Gastrocnemius medialis (tissue), 4 donors: ENCODE results near the gene CMIP. TPM values are rescaled to one million over a fixed set of nuclear protein-coding genes. Genes with fewer than 3 reads are reported as not detected.

Experiments used
- ATAC-seq, 2 donors: fragments of 150-250 bp; one replicate each; pipeline ENCODE4 v1.9.1; 2016
- DNase-seq, 2 donors: peaks; one replicate each; pipeline ENCODE4 v3.0.0-alpha.2; 2019
- H3K27ac ChIP-seq, 4 donors: fragments of 200-600 bp; sonication (generic); 1 replicate in 1 of 4; 2 replicates in 3 of 4; pipeline ENCODE4 v1.5.1; 2016 to 2018; ENCODE audit warnings: mild to moderate bottlenecking in 2 of 4, moderate library complexity in 1 of 4
- H3K27me3 ChIP-seq, 3 donors: fragments of 200-600 bp; sonication (generic) in 2 of 3; 1 replicate in 1 of 3; 2 replicates in 2 of 3; pipeline versions ENCODE4 v1.5.1 to v1.6.0; 2016 to 2019; ENCODE audit warnings: mild to moderate bottlenecking in 1 of 3, moderate library complexity in 1 of 3
- H3K36me3 ChIP-seq, 2 donors: fragments of 200-600 bp; sonication (generic) in 1 of 2; one replicate each; pipeline ENCODE4 v1.5.1; 2017 to 2018
- H3K4me1 ChIP-seq, 2 donors: fragments of 200-600 bp; sonication (generic) in 1 of 2; one replicate each; pipeline ENCODE4 v1.5.1; 2016 to 2017; ENCODE audit warnings: mild to moderate bottlenecking in 2 of 2
- H3K4me3 ChIP-seq, 4 donors: fragments of 200-600 bp; sonication (generic) in 3 of 4; 1 replicate in 1 of 4; 2 replicates in 3 of 4; pipeline ENCODE4 v1.5.1; 2016 to 2019; ENCODE audit warnings: mild to moderate bottlenecking in 2 of 4
- H3K9me3 ChIP-seq, 3 donors: fragments of 200-600 bp; sonication (generic) in 2 of 3; 1 replicate in 1 of 3; 2 replicates in 2 of 3; pipeline ENCODE4 v1.5.1; 2016 to 2019
- POLR2A ChIP-seq, 2 donors: fragments of 450-650 bp; IDR thresholded peaks; one replicate each; pipeline ENCODE4 v1.6.1; 2017; ENCODE audit warnings: antibody characterized with exemption in 2 of 2, mild to moderate bottlenecking in 2 of 2, moderate library complexity in 2 of 2
- in situ Hi-C, 4 donors: fragments of 200-750 bp; cut with MboI; loops; one replicate each; pipeline versions ENCODE4 v1.15.0 to v1.8.0; 2017; ENCODE audit warnings: low sequenced_read_pairs in 4 of 4
- intact Hi-C: fragments of 100-400 bp; cut with DNase I; formaldehyde crosslinking; loops from one replicate; pipeline ENCODE4 v1.15.1; 2023; ENCODE audit warnings: low total_unique reads
- total RNA-seq, 4 donors: library from RNA; depleted of rRNA; stranded (reverse); fragments of >200 nt; gene quantifications; one replicate each; pipeline versions ENCODE4 v1.1.0 to v1.2.3, GENCODE V29; 2016
- TF ChIP-seq, protein P1 (sequence below), 5 experiments: fragments of 450-650 bp in 3 of 5; fragments of 200-600 bp in 2 of 5; sonication (generic) in 2 of 5; IDR thresholded peaks in 4 of 5; conservative IDR thresholded peaks in 1 of 5; 1 replicate in 4 of 5; 2 replicates in 1 of 5; pipeline ENCODE4 v1.5.1; 2016 to 2019; ENCODE audit warnings: antibody characterized with exemption in 5 of 5, mild to moderate bottlenecking in 3 of 5, moderate library complexity in 3 of 5

CMIP gene
- total RNA-seq, 4 donors from 2014 or later, result 0.90 to 5.1 (median 2.7) TPM

DNA sequence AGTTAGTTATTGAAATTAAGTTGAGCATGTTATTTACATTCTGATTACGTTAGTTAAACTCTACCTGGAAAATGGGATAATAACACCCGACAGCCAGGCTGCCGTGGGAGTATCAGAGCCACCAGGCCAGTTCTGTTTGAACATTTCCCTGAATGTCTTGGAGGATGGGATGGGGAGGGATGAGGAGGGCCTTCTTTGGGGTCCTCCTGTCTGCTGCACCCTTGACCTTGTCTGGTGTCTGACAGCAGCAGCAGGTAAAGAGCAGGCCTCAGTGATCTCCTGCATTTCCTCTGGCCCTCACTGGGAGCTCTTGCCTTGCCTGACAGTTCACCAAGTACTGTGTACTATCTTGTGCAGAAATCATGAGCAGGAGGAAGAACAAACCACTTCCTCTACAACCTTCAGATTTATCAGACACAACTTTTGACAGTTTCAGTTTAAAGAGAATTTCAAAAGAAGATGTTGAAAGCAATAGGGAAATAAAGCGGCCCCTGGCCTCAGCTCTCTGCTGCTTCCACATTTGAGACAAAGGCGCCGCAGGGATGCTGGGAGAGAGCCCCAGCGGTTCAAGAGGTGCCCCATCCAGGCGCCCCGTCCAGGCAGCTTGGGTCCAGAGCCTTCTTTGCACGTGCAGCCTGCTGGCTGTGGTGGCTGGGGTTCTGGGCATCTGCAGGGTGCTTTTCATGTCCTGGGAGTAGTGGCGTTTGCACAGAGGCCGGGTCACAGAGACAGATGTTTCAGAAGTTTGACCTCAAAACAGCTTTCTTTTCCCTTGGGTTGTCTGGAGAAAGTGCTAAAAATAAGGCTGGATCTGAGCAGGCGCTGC lies 25.3 kb downstream of the CMIP start:
- intact Hi-C loops, result no loop called here
- Histone ChIP-seq H3K36me3 (no peaks in the 10 kb centered on the region), H3K27me3 (no peaks in the 10 kb centered on the region), H3K27ac (no peak overlapping the region), H3K4me3 (no peak overlapping the region), H3K9me3 (no peaks in the 10 kb centered on the region), H3K4me1 (peaks cover 0 to 6% of the 10 kb centered on the region in 2 donors)
- TF ChIP-seq, protein P1, sequence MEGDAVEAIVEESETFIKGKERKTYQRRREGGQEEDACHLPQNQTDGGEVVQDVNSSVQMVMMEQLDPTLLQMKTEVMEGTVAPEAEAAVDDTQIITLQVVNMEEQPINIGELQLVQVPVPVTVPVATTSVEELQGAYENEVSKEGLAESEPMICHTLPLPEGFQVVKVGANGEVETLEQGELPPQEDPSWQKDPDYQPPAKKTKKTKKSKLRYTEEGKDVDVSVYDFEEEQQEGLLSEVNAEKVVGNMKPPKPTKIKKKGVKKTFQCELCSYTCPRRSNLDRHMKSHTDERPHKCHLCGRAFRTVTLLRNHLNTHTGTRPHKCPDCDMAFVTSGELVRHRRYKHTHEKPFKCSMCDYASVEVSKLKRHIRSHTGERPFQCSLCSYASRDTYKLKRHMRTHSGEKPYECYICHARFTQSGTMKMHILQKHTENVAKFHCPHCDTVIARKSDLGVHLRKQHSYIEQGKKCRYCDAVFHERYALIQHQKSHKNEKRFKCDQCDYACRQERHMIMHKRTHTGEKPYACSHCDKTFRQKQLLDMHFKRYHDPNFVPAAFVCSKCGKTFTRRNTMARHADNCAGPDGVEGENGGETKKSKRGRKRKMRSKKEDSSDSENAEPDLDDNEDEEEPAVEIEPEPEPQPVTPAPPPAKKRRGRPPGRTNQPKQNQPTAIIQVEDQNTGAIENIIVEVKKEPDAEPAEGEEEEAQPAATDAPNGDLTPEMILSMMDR (IDR thresholded peaks at IDR 0.05 in 4 of 5, conservative IDR thresholded peaks at IDR 0.05 in 1 of 5), result no peak
- no peak for TF ChIP-seq POLR2A (IDR thresholded peaks at IDR 0.05)
- DNase-seq (no peak), ATAC-seq (no peak)
- in situ Hi-C loops, result no loop called here

DNA sequence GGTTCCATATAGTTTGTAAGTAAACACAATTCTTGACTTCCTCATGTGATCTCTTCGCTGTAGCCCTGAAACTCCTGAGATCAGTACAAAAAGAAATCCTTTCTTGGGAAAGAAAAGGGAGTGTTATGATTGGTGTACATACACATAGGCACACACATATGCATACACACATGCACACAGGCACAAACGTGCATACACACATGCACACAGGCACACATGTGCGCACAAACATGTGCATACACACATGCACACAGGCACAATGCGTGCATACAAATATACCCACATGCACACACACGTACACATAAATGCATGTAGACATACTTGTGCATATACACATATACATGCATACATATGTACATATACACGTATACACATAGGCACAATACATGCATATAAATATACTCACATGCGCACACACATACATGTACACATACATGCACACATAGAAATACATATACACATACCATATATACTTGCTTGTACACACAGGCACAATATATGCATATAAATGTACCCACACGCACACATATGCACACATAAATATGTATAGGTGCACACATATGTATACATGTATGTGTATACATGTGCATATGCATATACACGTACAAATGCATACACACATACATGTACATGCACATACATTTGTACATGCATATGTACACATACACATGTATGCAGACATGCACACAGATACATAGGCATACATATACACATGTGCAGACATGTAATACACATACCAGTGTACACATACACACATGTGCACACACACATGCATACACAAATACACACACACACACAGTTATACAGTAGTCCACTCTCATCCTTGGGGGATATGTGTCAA lies 26.4 kb downstream of the CMIP start:
- no peak for ATAC-seq
- in situ Hi-C loops (no loop called here), intact Hi-C loops (no loop called here)
- TF ChIP-seq, protein P1 (IDR thresholded peaks at IDR 0.05 in 4 of 5, conservative IDR thresholded peaks at IDR 0.05 in 1 of 5), result no peak
- no peak for TF ChIP-seq POLR2A (IDR thresholded peaks at IDR 0.05)
- no peak for DNase-seq
- no peak overlapping the region for H3K4me3 ChIP-seq
- H3K27me3 ChIP-seq, result no peaks in the 10 kb centered on the region
- no peaks in the 10 kb centered on the region for H3K9me3 ChIP-seq
- H3K27ac ChIP-seq, result no peak overlapping the region
- peaks cover 0 to 6% of the 10 kb centered on the region in 2 donors for H3K4me1 ChIP-seq
- H3K36me3 ChIP-seq, result no peaks in the 10 kb centered on the region

DNA sequence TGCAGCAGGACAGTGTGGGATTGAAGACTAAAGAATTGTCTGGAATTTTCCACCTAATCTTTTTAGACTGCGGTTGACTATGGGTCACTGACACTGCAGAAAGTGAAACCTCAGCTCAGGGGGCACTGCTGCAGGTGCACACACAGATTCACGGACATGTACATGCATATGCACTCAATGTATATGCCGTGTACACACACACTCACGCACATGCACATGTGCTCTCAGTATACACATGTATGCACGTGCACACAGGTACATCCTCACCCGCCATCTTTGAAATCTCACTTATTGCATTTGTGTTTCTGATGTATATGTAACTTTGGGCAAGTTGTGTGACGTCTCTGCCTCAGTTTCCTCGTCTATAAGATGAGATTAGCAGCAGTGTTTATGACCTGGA lies 27.3 kb downstream of the CMIP start:
- no peaks in the 10 kb centered on the region for H3K27me3 ChIP-seq
- H3K36me3 ChIP-seq, result no peaks in the 10 kb centered on the region
- TF ChIP-seq, protein P1 (IDR thresholded peaks at IDR 0.05 in 4 of 5, conservative IDR thresholded peaks at IDR 0.05 in 1 of 5), result no peak
- TF ChIP-seq POLR2A (IDR thresholded peaks at IDR 0.05), result no peak
- H3K4me3 ChIP-seq, result no peak overlapping the region
- H3K9me3 ChIP-seq, result no peaks in the 10 kb centered on the region
- in situ Hi-C loops (no loop called here), intact Hi-C loops (no loop called here)
- DNase-seq (no peak), ATAC-seq (no peak)
- H3K27ac ChIP-seq, result no peak overlapping the region
- H3K4me1 ChIP-seq, result peaks cover 0 to 6% of the 10 kb centered on the region in 2 donors

DNA sequence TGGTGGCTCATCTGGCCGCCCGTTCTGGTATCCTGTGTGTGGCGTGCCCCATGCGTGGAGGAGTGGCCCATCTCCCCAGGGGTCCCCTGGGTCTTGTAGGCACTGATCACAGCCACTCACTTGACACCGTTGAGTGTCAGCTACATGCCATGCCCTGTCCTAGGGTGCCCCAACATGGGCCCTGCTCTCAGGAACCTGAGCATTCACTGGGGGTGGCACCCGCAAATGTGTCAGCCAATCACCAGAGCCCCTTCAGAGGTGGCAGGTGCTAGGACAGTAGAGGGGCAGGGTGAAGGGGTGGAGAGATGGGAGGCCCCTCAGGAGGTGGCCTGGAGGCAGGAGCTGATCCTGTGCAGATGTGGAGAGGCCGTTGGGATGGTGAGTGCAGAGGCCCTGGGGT lies 27.8 kb downstream of the CMIP start:
- peaks cover 0 to 6% of the 10 kb centered on the region in 2 donors for H3K4me1 ChIP-seq
- no peak for TF ChIP-seq POLR2A (IDR thresholded peaks at IDR 0.05)
- TF ChIP-seq, protein P1 (IDR thresholded peaks at IDR 0.05 in 4 of 5, conservative IDR thresholded peaks at IDR 0.05 in 1 of 5), result no peak
- in situ Hi-C loops, result no loop called here
- no peak overlapping the region for H3K27ac ChIP-seq
- DNase-seq, result no peak
- intact Hi-C loops, result no loop called here
- H3K9me3 ChIP-seq, result no peaks in the 10 kb centered on the region
- no peaks in the 10 kb centered on the region for H3K36me3 ChIP-seq
- no peaks in the 10 kb centered on the region for H3K27me3 ChIP-seq
- no peak for ATAC-seq
- no peak overlapping the region for H3K4me3 ChIP-seq
